ENCODE data around the gene CEMIP. TPM values are rescaled to one million over a fixed set of nuclear protein-coding genes. Genes with fewer than 3 reads are reported as not detected.

CEMIP gene
- total RNA-seq, 1 experiment from 2014 or later = 0.61 TPM

DNA sequence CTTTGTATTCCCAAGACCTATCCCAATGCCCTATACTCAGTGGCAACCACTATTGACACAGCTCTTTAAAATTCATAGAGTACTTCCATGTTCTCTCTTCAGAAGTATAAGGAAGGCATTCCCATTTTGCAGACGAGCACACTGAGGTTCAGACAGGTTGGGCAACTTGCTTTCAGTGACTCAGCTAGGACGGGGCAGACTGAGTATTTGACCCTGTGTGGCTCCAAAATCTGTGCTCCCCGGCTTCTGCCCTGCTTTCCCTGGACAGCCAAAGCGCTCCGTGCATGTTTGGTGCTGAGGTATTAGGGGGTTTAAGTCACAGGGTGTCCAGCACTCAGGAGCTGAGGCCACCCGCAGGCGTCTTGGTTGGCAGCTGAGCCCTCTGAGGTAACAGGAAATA is 59.5 kb downstream of the CEMIP start:
- no TSS peak for BruUV-seq (replicated peaks)
- H3K4me3 ChIP-seq = no peak overlapping the region
- CTCF ChIA-PET = no interaction called here

GRCh38 chr15:80839764-80840130 is 60.6 kb downstream of the CEMIP start:
- H3K79me2 ChIP-seq (ENCODE audit: low read depth) = peaks cover 3% of the 10 kb centered on the region; the same call in 1 of the 2 replicates
- no TSS peak for BruUV-seq (replicated peaks)
- H3K4me2 ChIP-seq = peak overlapping the region; percentile 41
- ChIA-PET POLR2A (ENCODE audit: unreplicated experiment) (no interaction called here), CTCF (interaction anchor here (0.6 kb wide), 1 partner anchor 427 kb away, joined by 3 read pairs; no protein-coding TSS in a partner anchor)
- DNase-seq = no peak
- intact Hi-C loops (cut with micrococcal nuclease; ENCODE audit: unreplicated experiment) = loop anchor here (5.0 to 10.0 kb wide), 2 partner anchors 128 to 255 kb away; no protein-coding TSS in a partner anchor
- no peaks in the 10 kb centered on the region for H3K36me3 ChIP-seq (ENCODE audit: low read depth)
- no peaks in the 10 kb centered on the region for H4K20me1 ChIP-seq (ENCODE audit: insufficient read depth)
- no peak overlapping the region for H2AFZ ChIP-seq
- peaks cover 68% of the 10 kb centered on the region for H3K4me1 ChIP-seq (replicated peaks; ENCODE audit: insufficient read depth)
- no peak overlapping the region for H3K4me3 ChIP-seq
- TF ChIP-seq, protein P1, sequence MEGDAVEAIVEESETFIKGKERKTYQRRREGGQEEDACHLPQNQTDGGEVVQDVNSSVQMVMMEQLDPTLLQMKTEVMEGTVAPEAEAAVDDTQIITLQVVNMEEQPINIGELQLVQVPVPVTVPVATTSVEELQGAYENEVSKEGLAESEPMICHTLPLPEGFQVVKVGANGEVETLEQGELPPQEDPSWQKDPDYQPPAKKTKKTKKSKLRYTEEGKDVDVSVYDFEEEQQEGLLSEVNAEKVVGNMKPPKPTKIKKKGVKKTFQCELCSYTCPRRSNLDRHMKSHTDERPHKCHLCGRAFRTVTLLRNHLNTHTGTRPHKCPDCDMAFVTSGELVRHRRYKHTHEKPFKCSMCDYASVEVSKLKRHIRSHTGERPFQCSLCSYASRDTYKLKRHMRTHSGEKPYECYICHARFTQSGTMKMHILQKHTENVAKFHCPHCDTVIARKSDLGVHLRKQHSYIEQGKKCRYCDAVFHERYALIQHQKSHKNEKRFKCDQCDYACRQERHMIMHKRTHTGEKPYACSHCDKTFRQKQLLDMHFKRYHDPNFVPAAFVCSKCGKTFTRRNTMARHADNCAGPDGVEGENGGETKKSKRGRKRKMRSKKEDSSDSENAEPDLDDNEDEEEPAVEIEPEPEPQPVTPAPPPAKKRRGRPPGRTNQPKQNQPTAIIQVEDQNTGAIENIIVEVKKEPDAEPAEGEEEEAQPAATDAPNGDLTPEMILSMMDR (conservative IDR thresholded peaks at IDR 0.05) = no peak
- TF ChIP-seq EZH2 (IDR thresholded peaks at IDR 0.05; ENCODE audit: low read depth) = no peak
- no peaks in the 10 kb centered on the region for H3K9me3 ChIP-seq (ENCODE audit: insufficient read depth, low read depth)
- H3K9me2 ChIP-seq (ENCODE audit: insufficient read depth) = no peaks in the 10 kb centered on the region
- peak overlapping the region; percentile 25; the same call in 1 of the 2 replicates for H3K27ac ChIP-seq
- H3F3A ChIP-seq (ENCODE audit: insufficient read depth, low read depth) = peaks cover 36% of the 10 kb centered on the region
- H3K27me3 ChIP-seq (ENCODE audit: insufficient read depth, low read depth) = no peaks in the 10 kb centered on the region

More for the DNA sequence above, 59.5 kb downstream of the CEMIP start:
- H3K79me2 ChIP-seq (ENCODE audit: low read depth) = peaks cover 3% of the 10 kb centered on the region; the same call in 1 of the 2 replicates
- no peak overlapping the region for H3K4me2 ChIP-seq
- peak overlapping the region; percentile 25; the same call in 1 of the 2 replicates for H3K27ac ChIP-seq
- DNase-seq = no peak
- H3K9me2 ChIP-seq (ENCODE audit: insufficient read depth) = no peaks in the 10 kb centered on the region
- TF ChIP-seq, protein P1 (conservative IDR thresholded peaks at IDR 0.05) = no peak
- no peak for TF ChIP-seq EZH2 (IDR thresholded peaks at IDR 0.05; ENCODE audit: low read depth)
- H2AFZ ChIP-seq = no peak overlapping the region
- H3F3A ChIP-seq (ENCODE audit: insufficient read depth, low read depth) = peaks cover 27% of the 10 kb centered on the region
- POLR2A ChIA-PET (ENCODE audit: unreplicated experiment) = no interaction called here
- H4K20me1 ChIP-seq (ENCODE audit: insufficient read depth) = no peaks in the 10 kb centered on the region
- peaks cover 58% of the 10 kb centered on the region for H3K4me1 ChIP-seq (replicated peaks; ENCODE audit: insufficient read depth)
- intact Hi-C loops (cut with micrococcal nuclease; ENCODE audit: unreplicated experiment) = no loop called here
- H3K27me3 ChIP-seq (ENCODE audit: insufficient read depth, low read depth) = no peaks in the 10 kb centered on the region
- H3K36me3 ChIP-seq (ENCODE audit: low read depth) = no peaks in the 10 kb centered on the region
- H3K9me3 ChIP-seq (ENCODE audit: insufficient read depth, low read depth) = no peaks in the 10 kb centered on the region

- peaks cover 75% of the 10 kb centered on the region for H3K4me1 ChIP-seq (replicated peaks; ENCODE audit: insufficient read depth)
- no peaks in the 10 kb centered on the region for H3K27me3 ChIP-seq (ENCODE audit: insufficient read depth, low read depth)
- H3K27ac ChIP-seq = peak overlapping the region; percentile 94
- DNase-seq = no peak
- no peak overlapping the region for H2AFZ ChIP-seq
- BruUV-seq (replicated peaks) = no TSS peak
- TF ChIP-seq EZH2 (IDR thresholded peaks at IDR 0.05; ENCODE audit: low read depth) = no peak
- TF ChIP-seq, protein P1 (conservative IDR thresholded peaks at IDR 0.05) = no peak
- H3K4me3 ChIP-seq = no peak overlapping the region
- no peaks in the 10 kb centered on the region for H3K9me2 ChIP-seq (ENCODE audit: insufficient read depth)
- no peaks in the 10 kb centered on the region for H4K20me1 ChIP-seq (ENCODE audit: insufficient read depth)
- ChIA-PET POLR2A (ENCODE audit: unreplicated experiment) (no interaction called here), CTCF (no interaction called here)
- H3K4me2 ChIP-seq = peak overlapping the region; percentile 41
- no peaks in the 10 kb centered on the region for H3K9me3 ChIP-seq (ENCODE audit: insufficient read depth, low read depth)
- peaks cover 3% of the 10 kb centered on the region; the same call in 1 of the 2 replicates for H3K79me2 ChIP-seq (ENCODE audit: low read depth)
- intact Hi-C loops (cut with micrococcal nuclease; ENCODE audit: unreplicated experiment) = loop anchor here (5.0 to 10.0 kb wide), 2 partner anchors 127 to 256 kb away; no protein-coding TSS in a partner anchor
- H3K36me3 ChIP-seq (ENCODE audit: low read depth) = no peaks in the 10 kb centered on the region
- H3F3A ChIP-seq (ENCODE audit: insufficient read depth, low read depth) = peaks cover 43% of the 10 kb centered on the region
Measured at GRCh38 chr15:80840182-80841130, 61.3 kb downstream of the CEMIP start.
